Right cardiac atrium (tissue), 5 donors: ENCODE data around the gene SHROOM2. TPM values are rescaled to one million over a fixed set of nuclear protein-coding genes. Genes with fewer than 3 reads are reported as not detected.

ENCODE experiments used
- ATAC-seq, 2 donors: fragments of 200-7000 bp; cut with Tn5 transposase; one replicate each; pipeline versions ENCODE4 v1.8.0 to v1.9.1; 2020; ENCODE audit warnings: moderate library complexity in 2 of 2, mild to moderate bottlenecking in 1 of 2
- DNase-seq, 3 donors: peaks; one replicate each; pipeline ENCODE4 v3.0.0-alpha.2; 2020
- H3K27ac ChIP-seq: one replicate; pipeline ENCODE4 v1.5.1; 2013; ENCODE audit warnings: mild to moderate bottlenecking, low read length, control low read depth, moderate library complexity
- H3K27me3 ChIP-seq: one replicate; pipeline ENCODE4 v1.6.1; 2013; ENCODE audit not compliant: control insufficient read depth, insufficient read depth
- H3K4me1 ChIP-seq: one replicate; pipeline ENCODE4 v1.6.1; 2013; ENCODE audit warnings: low read length; ENCODE audit not compliant: control insufficient read depth, insufficient read depth
- H3K4me3 ChIP-seq: one replicate; pipeline ENCODE4 v1.5.1; 2013; ENCODE audit warnings: low read length, control low read depth
- H3K9me3 ChIP-seq: one replicate; pipeline ENCODE4 v1.6.1; 2013; ENCODE audit warnings: low read length; ENCODE audit not compliant: control insufficient read depth
- WGBS: extraction: QIAGEN DNeasy Blood & Tissue Kit; methylation state at CpG from one replicate; pipeline ENCODE4 v1.1.7; 2013; 5-methylcytosine and 5-hydroxymethylcytosine counted together
- intact Hi-C, 4 donors: fragments of 100-400 bp; cut with DNase I; formaldehyde crosslinking; loops; one replicate each; pipeline versions ENCODE4 v1.11.0 to v1.14.0; 2022 to 2023
- polyA plus RNA-seq: library from polyadenylated mRNA; stranded (reverse); fragments of 200-250 nt; gene quantifications from one replicate; pipeline ENCODE4 v1.2.3, GENCODE V29; 2013
- total RNA-seq, 4 donors: library from RNA; stranded (reverse); fragmentation: NEBNext Ultra II Directional; extraction: Animal tissue kit (Norgen Biotek cat#: 25700); gene quantifications; one replicate each; pipeline ENCODE4 v1.2.1, GENCODE V29; 2021
- donor health status: healthy with polysubstance abuse.
- donor health status: DM: no; HTN: yes; CAD: no.
- donor health status: DM: no; HTN: no; CAD: no.
- donor health status: DM: no; HTN: yes; CAD: no; lungs with severe emphysema.
- donor health status: DM: yes; HTN: yes; CAD: no.

The SHROOM2 gene
- total and polyA plus RNA-seq, 5 donors: 0.66 to 4.0 (median 2.5) TPM

- intact Hi-C loops: no loop called here
- no peak for ATAC-seq
- Histone ChIP-seq H3K9me3 (no peaks in the 10 kb centered on the region), H3K4me3 (no peak overlapping the region), H3K27ac (no peak overlapping the region), H3K27me3 (no peaks in the 10 kb centered on the region), H3K4me1 (no peaks in the 10 kb centered on the region)
- WGBS: 66% methylated on average over 6 of the region's 6 CpGs
- DNase-seq: no peak
Observed at GRCh38 chrX:9955506-9955905, 169.3 kb downstream of the SHROOM2 start.

GRCh38 chrX:9957743-9958142, 171.5 kb downstream of the SHROOM2 start:
- intact Hi-C loops: no loop called here

GRCh38 chrX:9958183-9958582, 172.0 kb downstream of the SHROOM2 start:
- no peak overlapping the region for H3K4me3 ChIP-seq
- no peak for DNase-seq
- no peak for ATAC-seq
- H3K27ac ChIP-seq: no peak overlapping the region
- no peaks in the 10 kb centered on the region for H3K4me1 ChIP-seq
- intact Hi-C loops: no loop called here
- 83% methylated on average over 5 of the region's 5 CpGs for WGBS
- H3K27me3 ChIP-seq: no peaks in the 10 kb centered on the region
- no peaks in the 10 kb centered on the region for H3K9me3 ChIP-seq

More at GRCh38 chrX:9957743-9958142, 171.5 kb downstream of the SHROOM2 start:
- H3K4me1 ChIP-seq: no peaks in the 10 kb centered on the region
- H3K27me3 ChIP-seq: no peaks in the 10 kb centered on the region
- H3K27ac ChIP-seq: no peak overlapping the region
- DNase-seq (no peak), ATAC-seq (no peak)
- no peak overlapping the region for H3K4me3 ChIP-seq
- WGBS: 84% methylated on average over 9 of the region's 9 CpGs
- no peaks in the 10 kb centered on the region for H3K9me3 ChIP-seq

GRCh38 chrX:9961750-9962149, 175.5 kb downstream of the SHROOM2 start:
- Histone ChIP-seq H3K4me3 (no peak overlapping the region), H3K9me3 (no peaks in the 10 kb centered on the region), H3K27ac (no peak overlapping the region), H3K27me3 (no peaks in the 10 kb centered on the region), H3K4me1 (no peaks in the 10 kb centered on the region)
- 76% methylated on average over 5 of the region's 5 CpGs for WGBS
- ATAC-seq (no peak), DNase-seq (no peak)
- intact Hi-C loops: no loop called here

- H3K4me1 ChIP-seq: no peaks in the 10 kb centered on the region
- intact Hi-C loops: no loop called here
- WGBS: 93% methylated on average over 16 of the region's 16 CpGs
- H3K27me3 ChIP-seq: no peaks in the 10 kb centered on the region
- ATAC-seq: no peak
- DNase-seq: no peak
- no peak within 1 kb of the TSS for H3K27ac ChIP-seq
- no peaks in the 10 kb centered on the region for H3K9me3 ChIP-seq
- H3K4me3 ChIP-seq: no peak within 1 kb of the TSS
Observed at GRCh38 chrX:9966775-9967408, 180.7 kb downstream of the SHROOM2 start, which contains the start of gene CLDN34. CLDN34 (plus strand) TSS chrX:9967358; CDS start chrX:9967358, 0 bp downstream.

GRCh38 chrX:9977635-9978034, 191.4 kb downstream of the SHROOM2 start:
- intact Hi-C loops: no loop called here
- 86% methylated on average over 3 of the region's 3 CpGs for WGBS
- Histone ChIP-seq H3K27me3 (no peaks in the 10 kb centered on the region), H3K9me3 (no peaks in the 10 kb centered on the region), H3K27ac (no peak overlapping the region), H3K4me3 (no peak overlapping the region), H3K4me1 (no peaks in the 10 kb centered on the region)
- ATAC-seq: no peak
- DNase-seq: no peak

- Histone ChIP-seq H3K9me3 (no peaks in the 10 kb centered on the region), H3K4me1 (no peaks in the 10 kb centered on the region), H3K27ac (no peak overlapping the region), H3K4me3 (no peak overlapping the region), H3K27me3 (no peaks in the 10 kb centered on the region)
- intact Hi-C loops: no loop called here
- DNase-seq: no peak
- 65% methylated on average over 7 of the region's 7 CpGs for WGBS
- ATAC-seq: no peak
Observed at GRCh38 chrX:9980401-9980800, 194.2 kb downstream of the SHROOM2 start.

GRCh38 chrX:9980927-9981326, 194.7 kb downstream of the SHROOM2 start:
- ATAC-seq: no peak

GRCh38 chrX:9983441-9983840, 197.2 kb downstream of the SHROOM2 start:
- DNase-seq (no peak), ATAC-seq (no peak)
- WGBS: 88% methylated on average over 18 of the region's 18 CpGs
- H3K4me3 ChIP-seq: no peak overlapping the region
- no peaks in the 10 kb centered on the region for H3K4me1 ChIP-seq
- intact Hi-C loops: no loop called here
- no peaks in the 10 kb centered on the region for H3K9me3 ChIP-seq
- H3K27ac ChIP-seq: no peak overlapping the region
- H3K27me3 ChIP-seq: no peaks in the 10 kb centered on the region

More at GRCh38 chrX:9980927-9981326, 194.7 kb downstream of the SHROOM2 start:
- H3K27me3 ChIP-seq: no peaks in the 10 kb centered on the region
- no peak overlapping the region for H3K4me3 ChIP-seq
- H3K4me1 ChIP-seq: no peaks in the 10 kb centered on the region
- no peaks in the 10 kb centered on the region for H3K9me3 ChIP-seq
- intact Hi-C loops: no loop called here
- H3K27ac ChIP-seq: no peak overlapping the region
- WGBS: 71% methylated on average over 5 of the region's 5 CpGs
- no peak for DNase-seq

GRCh38 chrX:9983846-9984245, 197.6 kb downstream of the SHROOM2 start:
- intact Hi-C loops: no loop called here
- DNase-seq (no peak), ATAC-seq (no peak)
- Histone ChIP-seq H3K9me3 (no peaks in the 10 kb centered on the region), H3K27me3 (no peaks in the 10 kb centered on the region), H3K4me1 (no peaks in the 10 kb centered on the region), H3K27ac (no peak overlapping the region), H3K4me3 (no peak overlapping the region)
- 92% methylated on average over 11 of the region's 11 CpGs for WGBS

- Histone ChIP-seq H3K4me3 (no peak overlapping the region), H3K4me1 (no peaks in the 10 kb centered on the region), H3K27ac (no peak overlapping the region), H3K27me3 (no peaks in the 10 kb centered on the region), H3K9me3 (no peaks in the 10 kb centered on the region)
- DNase-seq (no peak), ATAC-seq (no peak)
- 38% methylated on average over 1 of the region's 1 CpG for WGBS
- intact Hi-C loops: no loop called here
Observed at GRCh38 chrX:9988762-9989161, 202.5 kb downstream of the SHROOM2 start.

GRCh38 chrX:9992061-9992460, 205.8 kb downstream of the SHROOM2 start:
- Histone ChIP-seq H3K4me3 (no peak overlapping the region), H3K4me1 (no peaks in the 10 kb centered on the region), H3K9me3 (no peaks in the 10 kb centered on the region), H3K27ac (no peak overlapping the region), H3K27me3 (no peaks in the 10 kb centered on the region)
- no peak for ATAC-seq
- DNase-seq: no peak
- intact Hi-C loops: no loop called here
- WGBS: 97% methylated on average over 28 of the region's 28 CpGs
